GM19193 (cell line): ENCODE data around the gene FASTK.

Experiments used
- POLR2A ChIP-seq: IDR thresholded peaks from 4 replicates; pipeline ENCODE4 v1.6.1; 2011; ENCODE audit not compliant: insufficient read depth, insufficient read length; ENCODE audit errors: extremely low read depth

FASTK gene

DNA sequence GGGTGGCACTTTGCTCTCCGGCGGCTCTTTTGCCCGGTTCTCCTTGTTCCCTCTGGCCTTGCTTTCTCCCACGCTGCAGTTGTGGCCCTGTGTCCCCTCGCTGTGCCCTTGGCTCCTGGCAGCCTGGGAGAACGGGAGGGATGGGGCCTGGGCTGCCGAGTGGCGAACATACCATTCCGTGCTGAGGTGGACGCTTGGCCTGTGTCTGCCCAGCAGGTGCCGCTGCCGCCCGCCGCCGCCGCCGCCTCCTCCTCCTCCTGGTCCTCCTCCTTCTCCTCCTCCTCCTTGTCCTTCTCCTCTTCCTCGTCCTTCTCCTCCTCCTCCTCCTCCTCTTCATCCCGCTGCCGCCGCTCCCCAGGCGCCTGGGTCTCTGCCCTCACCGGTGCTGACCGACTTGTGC, 41.7 kb upstream of the FASTK start:
- TF ChIP-seq POLR2A, result no peak

DNA sequence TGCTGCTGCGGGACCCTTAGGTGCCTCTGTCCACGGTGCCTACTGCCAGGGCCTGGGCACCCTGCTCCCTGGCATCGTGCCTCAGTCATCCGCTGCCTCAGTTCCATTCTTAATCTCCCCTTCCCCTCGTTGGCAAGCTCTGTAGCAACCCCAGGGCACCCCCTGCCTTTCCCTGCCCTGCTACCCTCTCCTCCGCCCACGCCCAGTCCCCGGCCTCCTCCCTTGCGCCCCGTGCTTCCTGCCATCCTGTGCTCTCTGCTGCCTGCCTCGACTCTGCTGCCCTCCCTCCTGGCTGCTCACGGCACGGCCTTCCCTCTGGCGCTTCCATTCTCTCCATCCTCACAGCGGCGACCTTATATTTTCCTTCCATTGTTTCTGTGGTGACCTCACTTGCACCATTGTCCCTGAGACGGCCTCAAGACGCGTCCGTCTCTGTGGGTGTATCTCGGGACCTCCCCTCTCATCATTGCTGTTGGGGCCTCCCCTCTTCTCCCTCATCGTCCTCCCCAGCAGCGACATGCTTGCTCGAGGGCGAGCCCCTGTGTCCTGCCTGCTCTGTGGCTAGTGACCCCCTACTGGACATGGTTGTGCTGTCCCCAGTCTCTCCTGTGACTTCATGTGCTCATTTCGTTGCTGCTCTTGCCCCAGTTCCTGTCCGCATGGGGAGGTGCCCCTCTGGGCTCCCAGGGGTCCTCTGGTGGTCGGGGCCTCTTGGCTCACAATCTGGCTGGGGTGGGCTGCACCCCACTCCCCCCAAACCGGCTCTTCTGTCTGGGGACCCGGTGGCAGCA, 41.0 kb upstream of the FASTK start:
- TF ChIP-seq POLR2A, result no peak

- no peak for TF ChIP-seq POLR2A
Measured at GRCh38 chr7:151120896-151121295, 40.3 kb upstream of the FASTK start.

GRCh38 chr7:151119902-151120301, 39.3 kb upstream of the FASTK start:
- no peak for TF ChIP-seq POLR2A

DNA sequence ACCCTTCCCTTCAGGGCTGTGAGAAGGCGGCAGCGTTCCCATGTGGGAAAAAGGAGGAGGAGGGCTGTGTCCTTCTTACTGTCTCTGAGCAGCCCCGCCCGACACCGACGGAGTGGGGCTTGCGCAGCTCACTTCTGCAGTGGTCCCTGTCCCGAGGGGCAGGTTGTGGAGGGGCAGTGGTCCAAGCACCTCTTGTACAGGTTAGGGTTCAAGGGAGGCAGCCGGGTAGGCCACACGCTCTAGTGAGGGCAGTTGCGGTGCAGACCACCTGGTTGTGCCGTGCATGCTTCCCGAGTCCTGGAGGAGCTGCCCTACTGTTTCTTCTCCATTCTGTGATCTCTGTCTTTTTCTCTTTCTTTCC, 38.4 kb upstream of the FASTK start:
- TF ChIP-seq POLR2A, result no peak

- no peak for TF ChIP-seq POLR2A
Measured at GRCh38 chr7:151118108-151119054, 37.8 kb upstream of the FASTK start.

DNA sequence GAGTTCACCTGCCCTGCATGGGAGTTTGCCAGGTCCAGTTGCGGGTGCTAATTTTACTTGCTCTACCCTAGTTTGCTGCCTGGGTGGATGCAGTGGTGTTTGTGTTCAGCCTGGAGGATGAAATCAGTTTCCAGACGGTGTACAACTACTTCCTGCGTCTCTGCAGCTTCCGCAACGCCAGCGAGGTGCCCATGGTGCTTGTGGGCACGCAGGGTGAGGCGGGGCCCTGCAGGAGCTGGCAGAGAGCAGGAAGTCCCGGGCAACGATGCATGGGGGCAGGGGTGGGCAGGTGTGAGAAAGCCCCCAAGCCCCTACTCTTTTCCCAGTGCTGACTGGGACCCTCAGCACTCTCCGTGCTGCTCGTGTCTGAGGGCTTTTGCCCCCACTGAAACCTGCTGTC, 37.0 kb upstream of the FASTK start:
- TF ChIP-seq POLR2A, result no peak

DNA sequence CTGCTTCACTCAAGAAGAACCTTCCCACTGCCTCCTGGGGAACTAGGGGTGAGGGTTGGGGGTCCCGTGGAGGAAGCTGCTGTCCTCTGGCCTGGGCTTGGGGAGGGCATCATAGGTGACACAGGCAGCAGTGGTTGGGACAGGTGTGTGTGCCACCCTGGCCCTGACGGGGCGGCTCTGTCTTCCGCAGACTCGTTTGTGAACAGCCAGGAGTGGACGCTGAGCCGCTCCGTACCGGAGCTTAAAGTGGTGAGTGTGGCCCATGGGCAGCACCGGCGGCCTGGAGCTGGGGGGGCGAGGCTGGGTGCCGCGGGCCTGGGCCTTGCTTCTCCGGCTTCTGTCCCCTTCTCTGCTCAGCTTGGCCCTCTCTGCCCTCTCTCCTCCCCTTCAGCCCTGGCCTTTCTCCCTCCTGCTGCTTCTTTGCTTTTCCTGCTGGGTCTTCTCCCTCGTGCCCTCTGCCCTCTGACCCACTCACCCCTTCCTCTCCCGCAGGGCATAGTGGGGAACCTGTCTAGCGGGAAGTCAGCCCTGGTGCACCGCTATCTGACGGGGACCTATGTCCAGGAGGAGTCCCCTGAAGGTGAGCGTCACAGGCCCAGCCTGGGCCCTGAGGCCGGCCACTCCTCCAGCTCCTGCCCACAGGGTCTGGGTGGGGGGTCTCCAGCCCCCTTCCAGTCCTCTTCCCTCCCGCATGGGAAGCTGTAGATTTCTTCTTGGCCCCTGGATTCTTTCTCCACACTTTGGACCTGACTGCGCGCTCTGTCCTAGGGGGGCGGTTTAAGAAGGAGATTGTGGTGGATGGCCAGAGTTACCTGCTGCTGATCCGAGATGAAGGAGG, 36.2 kb upstream of the FASTK start:
- TF ChIP-seq POLR2A, result no peak

GRCh38 chr7:151115836-151116418, 35.3 kb upstream of the FASTK start:
- no peak for TF ChIP-seq POLR2A

GRCh38 chr7:151115121-151115835, 34.7 kb upstream of the FASTK start:
- TF ChIP-seq POLR2A, result no peak

DNA sequence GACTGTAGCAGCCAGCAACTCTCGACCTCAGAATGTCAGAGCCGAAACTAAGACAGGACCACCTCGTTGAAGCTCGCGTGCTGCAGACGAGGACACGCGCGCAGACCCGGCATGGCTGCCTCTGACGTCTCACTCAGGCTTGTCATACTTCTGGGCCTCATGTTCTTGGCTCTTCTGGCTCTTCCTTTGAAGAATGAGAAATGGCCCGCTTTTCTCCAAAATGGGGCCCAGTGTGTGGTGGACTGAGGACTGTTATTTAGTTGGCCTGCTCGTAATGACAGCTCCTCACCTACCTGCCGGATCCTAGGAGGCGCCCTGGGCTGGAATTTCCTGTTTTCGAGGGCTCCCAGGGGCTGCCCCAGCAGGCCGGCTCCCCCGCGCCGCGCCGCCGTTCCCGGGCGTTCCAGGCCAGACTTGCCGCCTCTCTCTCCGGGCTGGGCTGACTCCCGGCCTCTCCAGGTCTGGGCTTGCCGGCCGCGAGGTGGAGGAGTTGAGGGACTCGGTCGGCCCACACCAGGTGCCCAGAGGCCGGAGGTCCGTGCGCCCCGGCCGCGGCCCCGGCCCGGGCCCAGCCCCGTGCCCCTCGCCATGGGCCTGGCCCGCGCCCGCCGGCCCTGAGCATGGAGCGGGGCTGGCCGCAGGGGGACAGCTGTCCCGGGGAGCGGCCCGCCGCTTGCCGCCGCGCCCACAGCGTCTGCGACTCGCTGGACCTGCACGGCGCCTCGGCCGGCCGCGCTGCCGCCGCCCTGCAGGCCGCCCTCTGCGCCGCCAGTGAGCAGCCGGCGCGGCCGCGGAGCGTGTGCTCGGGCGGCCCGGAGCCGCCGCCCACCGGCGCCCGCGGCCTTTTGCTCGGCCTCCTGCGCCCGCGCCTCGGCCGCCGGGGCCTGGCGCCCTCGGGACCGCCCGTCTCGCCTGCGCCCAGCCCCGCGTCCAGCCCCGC, 33.8 kb upstream of the FASTK start:
- no peak for TF ChIP-seq POLR2A

DNA sequence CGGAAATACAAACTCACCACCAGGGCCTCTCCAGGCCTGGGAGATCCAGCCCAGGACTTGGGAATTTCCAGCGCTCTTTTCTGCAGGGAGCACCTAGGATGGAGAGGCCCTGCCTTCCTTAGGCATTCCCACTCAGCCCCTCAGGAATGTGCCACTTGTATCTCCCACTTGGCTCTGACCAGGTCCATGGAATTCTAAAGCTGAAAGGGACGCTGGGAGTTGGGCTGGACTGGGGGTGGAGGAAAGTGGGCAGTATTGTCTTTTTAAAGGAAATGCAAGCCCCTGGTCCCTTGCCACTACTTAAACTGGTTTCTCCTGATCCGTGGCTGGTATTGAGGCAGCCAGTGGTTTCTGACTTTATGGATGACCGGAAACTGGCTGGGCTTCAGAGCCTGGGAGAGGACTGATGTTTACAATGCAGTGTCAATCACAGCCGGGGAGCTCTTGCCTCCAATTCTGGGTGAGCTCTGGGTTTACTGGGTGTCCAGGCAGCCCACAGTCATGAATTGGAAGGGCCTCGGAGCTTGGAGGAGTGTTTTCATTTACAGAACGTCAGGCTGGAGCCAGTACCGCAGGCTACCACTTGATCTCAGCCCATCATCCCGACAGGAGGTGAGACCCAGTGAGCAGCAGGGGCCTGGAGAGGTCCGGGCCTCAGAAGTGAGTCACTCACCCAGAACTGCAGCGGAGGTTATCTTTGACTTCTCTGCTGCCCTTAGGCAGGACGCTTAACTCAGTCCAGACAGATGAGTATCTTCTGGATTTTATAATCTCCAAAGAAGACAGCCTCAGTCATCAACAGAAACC, 32.9 kb upstream of the FASTK start:
- no peak for TF ChIP-seq POLR2A
